GM21786 (cell line): ENCODE data around the gene TGIF2.

Experiments
- ATAC-seq: cut with Tn5 transposase; IDR thresholded peaks from one replicate; pipeline ENCODE4 v1.9.1; 2021; ENCODE audit not compliant: unreplicated experiment

Gene TGIF2

GRCh38 chr20:36573103-36573797 lies at the start of gene TGIF2:
TGIF2 (plus strand) TSS chr20:36573597; CDS start chr20:36578775, 5,178 bp downstream.
- ATAC-seq, result peak; percentile 64

- ATAC-seq, result no peak
These were observed 47.6 kb upstream of the TGIF2 start for GRCh38 chr20:36525620-36526365.

- no peak for ATAC-seq
These were observed 46.8 kb upstream of the TGIF2 start for GRCh38 chr20:36526521-36527011.

- ATAC-seq, result no peak
These were observed 45.9 kb upstream of the TGIF2 start for GRCh38 chr20:36527331-36528125.

- no peak for ATAC-seq
These were observed 45.1 kb upstream of the TGIF2 start for GRCh38 chr20:36528176-36528874.

GRCh38 chr20:36528875-36529417 lies 44.5 kb upstream of the TGIF2 start:
- no peak for ATAC-seq

- no peak for ATAC-seq
These were observed 41.0 kb upstream of the TGIF2 start for GRCh38 chr20:36532388-36532787.

- no peak for ATAC-seq
These were observed 40.6 kb upstream of the TGIF2 start for GRCh38 chr20:36532822-36533221.

GRCh38 chr20:36538026-36538722 lies 35.2 kb upstream of the TGIF2 start:
- ATAC-seq, result no peak

GRCh38 chr20:36540551-36541211 lies 32.7 kb upstream of the TGIF2 start:
- no peak for ATAC-seq

GRCh38 chr20:36541227-36541767 lies 32.1 kb upstream of the TGIF2 start, which contains the start of gene MYL9:
MYL9 (plus strand) TSS chr20:36541519; CDS start chr20:36544885, 3,366 bp downstream.
- ATAC-seq, result no peak

- no peak for ATAC-seq
These were observed 31.5 kb upstream of the TGIF2 start for GRCh38 chr20:36541768-36542488.

- no peak for ATAC-seq
These were observed 30.7 kb upstream of the TGIF2 start for GRCh38 chr20:36542516-36543183.

GRCh38 chr20:36543184-36544133 lies 29.9 kb upstream of the TGIF2 start:
- no peak for ATAC-seq

- ATAC-seq, result no peak
These were observed 29.0 kb upstream of the TGIF2 start for GRCh38 chr20:36544134-36545018.
